GM20431 (cell line): ENCODE data around the gene CENPX.

Source experiments
- in situ Hi-C: fragments of 300-500 bp; cut with MseI, MboI; formaldehyde crosslinking; loops from one replicate; pipeline ENCODE4 v1.15.0; 2020; ENCODE audit warnings: low sequenced_read_pairs; ENCODE audit not compliant: unreplicated experiment

Gene CENPX

GRCh38 chr17:82055965-82056728 is 33.5 kb upstream of the CENPX start:
- in situ Hi-C loops: no loop called here

GRCh38 chr17:82055023-82055964 is 32.6 kb upstream of the CENPX start:
- in situ Hi-C loops: no loop called here

- in situ Hi-C loops: no loop called here
These were observed 31.8 kb upstream of the CENPX start for GRCh38 chr17:82054351-82055022.

GRCh38 chr17:82053556-82054263 is 31.0 kb upstream of the CENPX start:
- in situ Hi-C loops: no loop called here

GRCh38 chr17:82053130-82053529 is 30.5 kb upstream of the CENPX start:
- in situ Hi-C loops: no loop called here

- in situ Hi-C loops: no loop called here
These were observed 30.0 kb upstream of the CENPX start for GRCh38 chr17:82052638-82053059.

GRCh38 chr17:82051776-82052637 is 29.3 kb upstream of the CENPX start, which contains the start of the genes GPS1 and RFNG:
Gene GPS1 (plus strand): TSS chr17:82051898. CDS start chr17:82051932, 34 bp downstream.
Gene RFNG (minus strand): TSS chr17:82051811. CDS start chr17:82051766, 45 bp downstream.
- in situ Hi-C loops: no loop called here

- in situ Hi-C loops: no loop called here
These were observed 28.3 kb upstream of the CENPX start for GRCh38 chr17:82050761-82051641.

- in situ Hi-C loops: no loop called here
These were observed 27.6 kb upstream of the CENPX start for GRCh38 chr17:82050152-82050760.

- in situ Hi-C loops: no loop called here
These were observed 26.9 kb upstream of the CENPX start for GRCh38 chr17:82049521-82049971.

- in situ Hi-C loops: no loop called here
These were observed 26.4 kb upstream of the CENPX start for GRCh38 chr17:82049106-82049505.

- in situ Hi-C loops: no loop called here
These were observed 25.9 kb upstream of the CENPX start for GRCh38 chr17:82048571-82048971.

GRCh38 chr17:82047914-82048570 is 25.4 kb upstream of the CENPX start:
- in situ Hi-C loops: no loop called here

- in situ Hi-C loops: no loop called here
These were observed 24.7 kb upstream of the CENPX start for GRCh38 chr17:82047379-82047778.

GRCh38 chr17:82046903-82047302 is 24.2 kb upstream of the CENPX start:
- in situ Hi-C loops: no loop called here

GRCh38 chr17:82045936-82046484 is 23.3 kb upstream of the CENPX start:
- in situ Hi-C loops: no loop called here

GRCh38 chr17:82043507-82043906 is 20.8 kb upstream of the CENPX start:
- in situ Hi-C loops: no loop called here
